Measurements from ENCODE around the gene C20orf141. TPM values are rescaled to one million over a fixed set of nuclear protein-coding genes. Genes with fewer than 3 reads are reported as not detected.

Gene C20orf141
- total RNA-seq, 1 donor from 2014 or later: not detected

GRCh38 chr20:2812189-2812588, 2.6 kb upstream of the C20orf141 start:
- no peak overlapping the region for H3K27ac ChIP-seq
- intact Hi-C loops (cut with DNase I): no loop called here
- no peaks in the 10 kb centered on the region for H3K27me3 ChIP-seq
- TF ChIP-seq CTCF (IDR thresholded peaks at IDR 0.05) (no peak), POLR2AphosphoS5 (IDR thresholded peaks at IDR 0.05; ENCODE audit: insufficient read depth in 1 of 2, low read depth in 1 of 2) (no peak), POLR2A (IDR thresholded peaks at IDR 0.05) (no peak)
- H3K36me3 ChIP-seq: no peaks in the 10 kb centered on the region
- no peaks in the 10 kb centered on the region for H3K9me3 ChIP-seq
- DNase-seq (ENCODE audit: extremely low spot score in 2 of 2): no peak
- H3K4me3 ChIP-seq: no peak overlapping the region
- H3K4me1 ChIP-seq: peaks cover 27% of the 10 kb centered on the region

DNA sequence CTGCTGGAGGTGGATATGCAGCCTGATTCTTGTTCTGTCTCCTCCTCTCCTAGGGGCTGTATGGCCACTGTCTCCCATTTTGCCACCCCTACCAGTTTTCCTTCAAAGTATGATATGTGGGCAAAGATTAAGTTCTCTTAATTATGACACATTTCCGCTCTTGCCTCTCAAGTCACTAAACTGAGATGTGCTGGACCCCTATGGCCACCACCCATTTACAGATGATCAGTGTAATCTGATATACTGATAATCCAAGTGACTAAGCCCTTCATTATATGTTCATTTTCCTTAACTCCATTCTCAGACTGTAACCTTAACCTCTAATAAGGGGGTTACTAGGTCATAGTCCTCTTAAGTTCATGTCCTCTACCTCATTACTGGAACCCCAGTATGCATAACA, 711 bp upstream of the C20orf141 start:
- intact Hi-C loops (cut with DNase I): no loop called here
- Histone ChIP-seq H3K4me3 (no peak overlapping the region), H3K36me3 (no peaks in the 10 kb centered on the region), H3K27me3 (no peaks in the 10 kb centered on the region), H3K9me3 (no peaks in the 10 kb centered on the region), H3K4me1 (peaks cover 31% of the 10 kb centered on the region), H3K27ac (peak overlapping the region; percentile 58)
- no peak for DNase-seq (ENCODE audit: extremely low spot score in 2 of 2)
- TF ChIP-seq POLR2AphosphoS5 (IDR thresholded peaks at IDR 0.05; ENCODE audit: insufficient read depth in 1 of 2, low read depth in 1 of 2): no peak
- TF ChIP-seq CTCF (IDR thresholded peaks at IDR 0.05): no peak
- TF ChIP-seq POLR2A (IDR thresholded peaks at IDR 0.05): no peak

DNA sequence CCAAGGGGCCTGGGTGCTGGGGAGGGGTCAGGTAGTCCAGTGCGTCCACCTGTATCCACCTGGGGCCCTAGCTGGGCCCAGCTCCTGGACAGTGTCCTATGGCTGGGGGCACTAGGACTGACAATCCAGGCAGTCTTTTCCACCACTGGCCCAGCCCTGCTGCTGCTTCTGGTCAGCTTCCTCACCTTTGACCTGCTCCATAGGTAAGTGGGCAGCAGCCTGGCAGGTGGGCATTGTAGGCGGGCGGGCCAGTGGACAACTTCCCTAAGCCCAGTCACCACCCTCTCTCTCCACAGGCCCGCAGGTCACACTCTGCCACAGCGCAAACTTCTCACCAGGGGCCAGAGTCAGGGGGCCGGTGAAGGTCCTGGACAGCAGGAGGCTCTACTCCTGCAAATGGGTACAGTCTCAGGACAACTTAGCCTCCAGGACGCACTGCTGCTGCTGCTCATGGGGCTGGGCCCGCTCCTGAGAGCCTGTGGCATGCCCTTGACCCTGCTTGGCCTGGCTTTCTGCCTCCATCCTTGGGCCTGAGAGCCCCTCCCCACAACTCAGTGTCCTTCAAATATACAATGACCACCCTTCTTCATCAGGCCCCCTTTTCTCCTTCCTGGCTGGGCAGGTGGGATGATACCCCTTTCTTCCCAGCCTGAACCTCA, 584 bp downstream of the C20orf141 start:
- intact Hi-C loops (cut with DNase I): no loop called here
- Histone ChIP-seq H3K27me3 (no peaks in the 10 kb centered on the region), H3K4me3 (no peak overlapping the region), H3K36me3 (no peaks in the 10 kb centered on the region), H3K4me1 (peaks cover 31% of the 10 kb centered on the region), H3K9me3 (no peaks in the 10 kb centered on the region), H3K27ac (peak overlapping the region; percentile 58)
- peak in 1 of 2 donors; percentile 95 for DNase-seq (ENCODE audit: extremely low spot score in 2 of 2)
- TF ChIP-seq POLR2AphosphoS5 (IDR thresholded peaks at IDR 0.05; ENCODE audit: insufficient read depth in 1 of 2, low read depth in 1 of 2) (no peak), CTCF (IDR thresholded peaks at IDR 0.05) (no peak), POLR2A (IDR thresholded peaks at IDR 0.05) (no peak)

DNA sequence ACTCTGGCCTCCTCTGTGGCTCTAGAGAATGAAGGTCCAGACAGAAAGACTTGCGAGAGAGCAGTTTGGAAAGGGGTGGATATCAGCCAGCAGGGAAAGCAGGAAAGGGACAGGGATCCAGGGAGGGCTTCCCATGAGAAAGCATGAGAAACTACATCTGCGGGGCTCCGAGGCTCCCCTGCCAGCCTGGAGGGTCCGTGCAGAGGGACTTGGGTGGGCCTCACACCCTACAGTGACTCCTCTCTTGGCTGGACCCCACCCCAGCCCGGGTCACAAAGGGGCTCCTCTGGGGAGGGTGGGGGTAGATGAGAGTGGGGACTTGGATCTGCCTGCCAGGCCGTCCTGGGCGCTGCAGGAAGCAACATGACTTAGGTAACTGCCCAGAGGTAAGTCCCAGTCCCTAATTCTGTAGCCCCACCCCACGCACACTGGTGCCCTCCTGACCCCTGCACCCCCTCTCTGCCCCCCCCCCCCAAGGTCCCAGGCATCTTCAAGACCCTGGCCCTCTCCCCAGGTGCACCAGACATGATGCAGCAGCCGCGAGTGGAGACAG, 1.3 kb downstream of the C20orf141 start, which contains the start of gene TMEM239:
TMEM239 (plus strand) TSS at position 335 of the 553 bp plus-strand sequence; CDS start at position 526, 191 bp downstream.
- intact Hi-C loops (cut with DNase I): no loop called here
- peak in 1 of 2 donors; percentile 58 for DNase-seq (ENCODE audit: extremely low spot score in 2 of 2)
- Histone ChIP-seq H3K36me3 (no peaks in the 10 kb centered on the region), H3K4me3 (no peak within 1 kb of the TSS), H3K27ac (peak within 1 kb of the TSS; percentile 58), H3K4me1 (peaks cover 38% of the 10 kb centered on the region), H3K9me3 (no peaks in the 10 kb centered on the region), H3K27me3 (no peaks in the 10 kb centered on the region)
- no peak for TF ChIP-seq CTCF (IDR thresholded peaks at IDR 0.05)
- TF ChIP-seq POLR2AphosphoS5 (IDR thresholded peaks at IDR 0.05; ENCODE audit: insufficient read depth in 1 of 2, low read depth in 1 of 2): no peak
- no peak for TF ChIP-seq POLR2A (IDR thresholded peaks at IDR 0.05)
